ENCODE data around the gene FBXW7. TPM values are rescaled to one million over a fixed set of nuclear protein-coding genes. Genes with fewer than 3 reads are reported as not detected.

FBXW7 gene
- total and polyA plus RNA-seq, 2 donors (not counting 1 experiment from before 2014, with no cell fraction given): 23.0 to 125 TPM

DNA sequence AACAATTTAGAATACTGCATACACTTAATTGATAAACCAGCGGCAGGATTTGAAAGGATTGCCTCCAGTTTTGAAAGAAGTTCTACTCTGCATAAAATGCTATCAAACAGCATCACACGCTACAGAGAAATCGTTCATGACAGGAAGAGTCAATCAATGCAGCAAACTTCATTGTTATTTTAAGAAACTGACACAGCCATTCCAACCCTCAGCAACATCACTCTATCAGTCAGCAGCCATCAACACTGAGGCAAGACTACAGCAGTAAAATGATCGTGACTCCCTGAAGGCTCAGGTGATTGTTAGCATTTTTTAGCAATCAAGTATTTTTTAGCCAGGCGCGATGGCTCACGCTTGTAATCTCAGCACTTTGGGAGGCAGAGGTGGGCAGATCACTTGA is 98.3 kb downstream of the FBXW7 start:
- H3K9me3 Mint-ChIP-seq (ENCODE audit: insufficient read depth): no peaks in the 10 kb centered on the region
- Histone ChIP-seq H3K4me2 (replicated peaks; ENCODE audit: low read depth, low read length, poor library complexity, severe bottlenecking) (no peak overlapping the region), H3K27me3 (replicated peaks in 1 of 4; ENCODE audit: control extremely low read depth in 1 of 4, control insufficient read depth in 3 of 4, insufficient read depth in 4 of 4, low read length in 3 of 4) (no peaks in the 10 kb centered on the region), H3K27ac (ENCODE audit: low read length in 2 of 2) (no peak overlapping the region), H3K4me1 (ENCODE audit: control insufficient read depth in 2 of 2, insufficient read depth in 2 of 2, low read length in 2 of 2) (peaks cover 8 to 13% of the 10 kb centered on the region in 2 donors), H4K20me1 (ENCODE audit: control insufficient read depth, insufficient read depth, low read length, poor library complexity, severe bottlenecking) (no peaks in the 10 kb centered on the region), H2AFZ (ENCODE audit: insufficient read depth, low read depth, low read length, poor library complexity, severe bottlenecking) (no peak overlapping the region), H3K9me3 (ENCODE audit: control extremely low read depth in 1 of 3, control insufficient read depth in 2 of 3, insufficient read depth in 1 of 3, low read length in 2 of 3) (peaks cover 0 to 4% (median 4%) of the 10 kb centered on the region in 3 donors), H3K4me3 (ENCODE audit: control extremely low read depth in 1 of 5, extremely low read depth in 1 of 5, insufficient read depth in 1 of 5, low read depth in 2 of 5, low read length in 4 of 5) (no peak overlapping the region), H3K9ac (ENCODE audit: low read length) (no peak overlapping the region), H3K79me2 (ENCODE audit: control insufficient read depth, insufficient read depth, low read length) (peaks cover 66% of the 10 kb centered on the region), H3K36me3 (replicated peaks in 1 of 2; ENCODE audit: control extremely low read depth in 1 of 2, control insufficient read depth in 1 of 2, extremely low read depth in 1 of 2, insufficient read depth in 2 of 2, low read length in 1 of 2) (peaks cover 0 to 3% of the 10 kb centered on the region in 2 experiments)
- no peak overlapping the region for H3K27ac Mint-ChIP-seq
- CTCF ChIA-PET: no interaction called here
- intact Hi-C loops (cut with micrococcal nuclease): no loop called here
- DNase-seq (no peak), ATAC-seq (ENCODE audit: low read depth) (no peak)
- POLR2A ChIA-PET: no interaction called here
- H3K4me3 Mint-ChIP-seq: no peak overlapping the region
- no peaks in the 10 kb centered on the region for H3K27me3 Mint-ChIP-seq
- TF ChIP-seq, protein P1, sequence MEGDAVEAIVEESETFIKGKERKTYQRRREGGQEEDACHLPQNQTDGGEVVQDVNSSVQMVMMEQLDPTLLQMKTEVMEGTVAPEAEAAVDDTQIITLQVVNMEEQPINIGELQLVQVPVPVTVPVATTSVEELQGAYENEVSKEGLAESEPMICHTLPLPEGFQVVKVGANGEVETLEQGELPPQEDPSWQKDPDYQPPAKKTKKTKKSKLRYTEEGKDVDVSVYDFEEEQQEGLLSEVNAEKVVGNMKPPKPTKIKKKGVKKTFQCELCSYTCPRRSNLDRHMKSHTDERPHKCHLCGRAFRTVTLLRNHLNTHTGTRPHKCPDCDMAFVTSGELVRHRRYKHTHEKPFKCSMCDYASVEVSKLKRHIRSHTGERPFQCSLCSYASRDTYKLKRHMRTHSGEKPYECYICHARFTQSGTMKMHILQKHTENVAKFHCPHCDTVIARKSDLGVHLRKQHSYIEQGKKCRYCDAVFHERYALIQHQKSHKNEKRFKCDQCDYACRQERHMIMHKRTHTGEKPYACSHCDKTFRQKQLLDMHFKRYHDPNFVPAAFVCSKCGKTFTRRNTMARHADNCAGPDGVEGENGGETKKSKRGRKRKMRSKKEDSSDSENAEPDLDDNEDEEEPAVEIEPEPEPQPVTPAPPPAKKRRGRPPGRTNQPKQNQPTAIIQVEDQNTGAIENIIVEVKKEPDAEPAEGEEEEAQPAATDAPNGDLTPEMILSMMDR (IDR thresholded peaks at IDR 0.05): no peak
- TF ChIP-seq EZH2 (IDR thresholded peaks at IDR 0.05; ENCODE audit: borderline replicate concordance, insufficient read depth, low read depth, low read length, poor library complexity, severe bottlenecking): no peak
- H3K4me1 Mint-ChIP-seq: peaks cover 38% of the 10 kb centered on the region
- WGBS (ENCODE audit: insufficient coverage): 100% methylated on average over 6 of the region's 7 CpGs

DNA sequence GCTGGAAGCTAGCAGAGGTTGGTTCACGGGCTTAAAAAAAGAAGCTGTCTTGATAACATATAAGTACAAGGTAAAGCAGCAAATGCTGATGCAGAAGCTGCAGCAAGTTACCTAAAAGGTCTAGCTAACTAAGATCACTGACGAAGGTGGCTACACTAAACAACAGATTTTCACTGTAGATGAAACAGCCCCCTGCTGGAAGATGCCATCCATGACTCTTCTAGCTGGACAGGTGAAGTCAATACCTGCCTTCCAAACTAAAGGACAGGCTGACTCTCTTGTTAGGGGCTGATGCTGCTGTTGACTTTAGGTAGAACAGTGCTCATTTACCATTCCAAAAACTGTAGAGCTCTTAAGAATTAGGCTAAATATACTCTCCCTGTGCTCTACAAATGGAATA is 99.5 kb downstream of the FBXW7 start:
- Histone ChIP-seq H3K4me3 (ENCODE audit: control extremely low read depth in 1 of 5, extremely low read depth in 1 of 5, insufficient read depth in 1 of 5, low read depth in 2 of 5, low read length in 4 of 5) (no peak overlapping the region), H3K4me2 (replicated peaks; ENCODE audit: low read depth, low read length, poor library complexity, severe bottlenecking) (no peak overlapping the region), H3K9ac (ENCODE audit: low read length) (no peak overlapping the region), H3K9me3 (ENCODE audit: control extremely low read depth in 1 of 3, control insufficient read depth in 2 of 3, insufficient read depth in 1 of 3, low read length in 2 of 3) (peaks cover 0 to 4% (median 4%) of the 10 kb centered on the region in 3 donors), H3K79me2 (ENCODE audit: control insufficient read depth, insufficient read depth, low read length) (peaks cover 59% of the 10 kb centered on the region), H3K36me3 (replicated peaks in 1 of 2; ENCODE audit: control extremely low read depth in 1 of 2, control insufficient read depth in 1 of 2, extremely low read depth in 1 of 2, insufficient read depth in 2 of 2, low read length in 1 of 2) (peaks cover 0 to 3% of the 10 kb centered on the region in 2 experiments), H3K27ac (ENCODE audit: low read length in 2 of 2) (no peak overlapping the region), H3K27me3 (replicated peaks in 1 of 4; ENCODE audit: control extremely low read depth in 1 of 4, control insufficient read depth in 3 of 4, insufficient read depth in 4 of 4, low read length in 3 of 4) (no peaks in the 10 kb centered on the region), H4K20me1 (ENCODE audit: control insufficient read depth, insufficient read depth, low read length, poor library complexity, severe bottlenecking) (no peaks in the 10 kb centered on the region), H2AFZ (ENCODE audit: insufficient read depth, low read depth, low read length, poor library complexity, severe bottlenecking) (no peak overlapping the region), H3K4me1 (ENCODE audit: control insufficient read depth in 2 of 2, insufficient read depth in 2 of 2, low read length in 2 of 2) (peaks cover 8 to 13% of the 10 kb centered on the region in 2 donors)
- POLR2A ChIA-PET: no interaction called here
- DNase-seq: no peak
- Mint-ChIP-seq H3K4me1 (peaks cover 42% of the 10 kb centered on the region), H3K4me3 (no peak overlapping the region), H3K27me3 (no peaks in the 10 kb centered on the region), H3K9me3 (ENCODE audit: insufficient read depth) (no peaks in the 10 kb centered on the region), H3K27ac (no peak overlapping the region)
- CTCF ChIA-PET: interaction anchor here (0.8 to 1.2 kb wide), 3 partner anchors 14 to 65 kb away, joined by 3 to 4 read pairs (median 4); no protein-coding TSS in a partner anchor
- TF ChIP-seq, protein P1 (IDR thresholded peaks at IDR 0.05): no peak
- no peak for TF ChIP-seq EZH2 (IDR thresholded peaks at IDR 0.05; ENCODE audit: borderline replicate concordance, insufficient read depth, low read depth, low read length, poor library complexity, severe bottlenecking)
- intact Hi-C loops (cut with micrococcal nuclease): no loop called here
- WGBS (ENCODE audit: insufficient coverage): 100% methylated on average over 1 of the region's 2 CpGs
- ATAC-seq (ENCODE audit: low read depth): no peak
